Astrocyte of the spinal cord (primary cell): ENCODE measurements around the gene RHBDL1.

Source experiments
- DNase-seq: peaks from one replicate; pipeline ENCODE4 v3.0.0; 2011; ENCODE audit warnings: low read depth, low spot score
- H3K4me3 ChIP-seq: 2 replicates; pipeline ENCODE4 v1.5.1; 2011; ENCODE audit warnings: low read depth, mild to moderate bottlenecking, low read length, moderate library complexity
- CTCF ChIP-seq: IDR thresholded peaks from 2 replicates; pipeline ENCODE4 v1.5.1; 2012; ENCODE audit warnings: low read depth, mild to moderate bottlenecking, low read length, inconsistent platforms
- in situ Hi-C: cut with HindIII; loops from 2 replicates; pipeline ENCODE4 v1.10.0; 2017; ENCODE audit warnings: low sequenced_read_pairs

Gene RHBDL1

DNA sequence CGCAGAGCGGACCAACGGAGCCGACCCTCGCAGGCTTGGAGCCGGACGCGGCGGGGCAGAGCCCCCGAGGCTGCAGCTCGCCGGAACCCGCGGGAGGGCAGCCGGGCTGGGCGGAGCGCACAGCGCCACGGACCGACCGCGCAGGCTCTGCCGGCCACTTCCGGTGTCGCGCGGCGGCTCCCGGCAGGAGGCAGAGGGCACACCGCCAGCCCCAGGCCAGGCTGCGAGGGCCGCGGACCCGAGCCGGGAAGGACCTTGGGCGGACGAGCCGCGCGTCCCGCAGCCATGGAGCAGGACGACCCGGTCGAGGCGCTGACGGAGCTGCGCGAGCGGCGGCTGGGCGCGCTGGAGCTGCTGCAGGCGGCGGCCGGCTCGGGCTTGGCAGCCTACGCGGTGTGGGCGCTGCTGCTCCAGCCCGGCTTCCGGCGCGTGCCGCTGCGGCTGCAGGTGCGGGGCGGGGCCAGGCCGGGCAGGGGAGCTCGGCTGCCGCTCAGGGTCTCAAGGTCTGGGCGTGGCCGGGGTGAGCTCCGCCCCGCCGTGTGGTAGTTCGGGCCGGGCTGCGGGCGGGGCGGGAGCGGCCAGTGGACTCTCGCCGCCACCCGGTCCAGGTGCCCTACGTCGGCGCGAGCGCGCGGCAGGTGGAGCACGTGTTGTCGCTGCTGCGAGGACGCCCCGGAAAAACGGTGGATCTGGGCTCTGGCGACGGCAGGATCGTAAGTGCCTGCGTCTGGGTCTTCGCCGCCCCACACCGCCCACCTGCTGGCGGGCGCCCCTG is 45.7 kb downstream of the RHBDL1 start, which contains the start of gene ANTKMT:
TSS of gene ANTKMT (plus strand) at position 157 of the 775 bp plus-strand sequence. CDS start at position 286, 129 bp downstream.
- no peak for TF ChIP-seq CTCF
- H3K4me3 ChIP-seq: peak within 1 kb of the TSS; percentile 65
- peak; percentile 65 for DNase-seq
- in situ Hi-C loops: no loop called here

DNA sequence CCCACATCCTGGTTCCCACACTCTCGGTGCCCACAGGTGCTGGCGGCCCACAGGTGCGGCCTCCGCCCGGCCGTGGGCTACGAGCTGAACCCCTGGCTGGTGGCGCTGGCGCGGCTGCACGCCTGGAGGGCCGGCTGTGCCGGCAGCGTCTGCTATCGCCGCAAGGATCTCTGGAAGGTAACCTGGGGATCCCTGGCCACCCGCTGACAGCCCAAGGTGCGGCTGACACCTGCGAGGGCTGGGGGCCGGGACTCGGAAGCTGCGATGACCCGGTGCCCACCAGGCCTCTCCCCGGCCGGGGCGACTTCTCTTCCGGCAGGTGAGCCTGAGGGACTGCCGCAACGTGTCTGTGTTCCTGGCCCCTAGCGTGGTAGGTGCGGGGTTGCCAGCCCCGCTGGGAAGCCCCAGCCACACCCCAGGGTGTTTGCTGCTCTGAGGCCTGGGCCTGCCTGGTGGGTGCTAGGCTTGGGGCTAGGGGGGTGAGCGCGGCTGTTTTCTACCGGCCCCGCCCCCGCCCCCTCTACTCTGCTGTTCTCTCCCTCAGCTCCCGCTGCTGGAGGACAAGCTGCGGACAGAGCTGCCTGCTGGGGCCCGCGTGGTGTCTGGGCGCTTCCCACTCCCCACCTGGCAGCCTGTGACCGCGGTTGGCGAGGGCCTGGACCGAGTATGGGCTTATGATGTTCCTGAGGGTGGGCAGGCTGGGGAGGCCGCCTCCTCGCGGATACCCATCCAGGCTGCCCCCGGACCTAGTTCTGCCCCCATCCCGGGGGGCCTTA is 46.5 kb downstream of the RHBDL1 start:
- TF ChIP-seq CTCF: no peak
- in situ Hi-C loops: no loop called here
- H3K4me3 ChIP-seq: peak overlapping the region; percentile 65
- no peak for DNase-seq

DNA sequence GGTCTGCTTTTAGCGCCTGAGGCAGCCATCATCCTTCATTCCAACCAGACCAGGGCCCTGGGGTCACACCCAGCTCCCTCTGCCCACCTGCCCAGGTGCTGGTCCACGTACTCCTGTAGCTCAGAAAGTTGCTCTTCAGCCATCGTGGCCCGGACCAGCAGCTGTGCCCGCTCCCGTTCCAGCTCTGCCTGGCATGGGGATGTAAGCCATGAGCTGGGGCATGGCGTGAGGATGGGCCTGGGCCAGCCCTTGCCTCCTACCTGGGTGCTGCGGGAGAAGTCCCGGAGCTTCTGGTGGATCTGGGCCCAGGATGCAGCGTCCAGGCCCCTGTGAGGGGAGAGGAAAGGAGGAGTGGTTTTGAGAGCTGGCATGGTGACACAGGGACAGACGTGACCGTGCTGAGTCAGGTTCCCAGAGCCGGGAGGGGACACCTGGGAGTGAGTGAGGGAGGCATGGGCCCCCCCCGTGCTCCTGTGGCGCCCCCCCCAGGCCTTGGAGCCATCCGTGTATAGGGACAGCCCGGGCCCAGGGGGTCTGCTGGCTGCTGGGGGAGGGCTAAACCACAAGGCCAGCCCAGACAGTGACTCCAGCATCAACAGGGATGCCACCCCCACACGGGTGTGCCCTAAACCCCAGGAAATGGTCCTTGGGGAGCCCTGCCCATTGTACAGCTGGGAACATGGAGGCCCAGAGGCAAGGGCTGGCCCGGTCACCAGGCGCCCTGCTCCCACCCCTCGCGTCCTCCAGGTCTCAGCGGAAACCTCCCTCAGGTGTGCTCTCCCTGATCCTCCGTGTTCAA is 47.6 kb downstream of the RHBDL1 start:
- no peak overlapping the region for H3K4me3 ChIP-seq
- TF ChIP-seq CTCF: no peak
- DNase-seq: no peak
- in situ Hi-C loops: no loop called here

DNA sequence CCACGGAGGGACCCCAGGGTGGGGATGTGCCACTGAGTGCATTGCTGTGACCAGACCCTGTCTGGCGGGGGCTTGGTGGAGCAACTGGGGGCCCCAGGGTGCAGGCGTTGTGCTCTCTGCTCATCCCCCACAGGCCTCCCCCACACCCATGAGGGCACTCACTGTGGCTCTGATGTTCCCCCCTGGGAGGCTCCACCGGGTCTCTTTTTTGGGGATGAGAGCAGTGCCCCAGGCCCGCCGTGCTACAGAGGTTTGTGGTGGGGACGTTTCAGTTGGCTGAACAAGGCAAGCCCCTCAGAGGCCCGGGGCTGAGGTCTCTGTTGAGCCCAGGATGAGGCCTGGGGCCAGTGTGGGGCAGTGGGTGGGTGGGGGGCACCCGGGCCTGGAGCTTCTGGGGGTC is 48.2 kb downstream of the RHBDL1 start:
- no peak overlapping the region for H3K4me3 ChIP-seq

GRCh38 chr16:724188-725040 is 48.9 kb downstream of the RHBDL1 start:
- in situ Hi-C loops: no loop called here
- no peak for DNase-seq
- TF ChIP-seq CTCF: no peak
- H3K4me3 ChIP-seq: no peak overlapping the region

More for the DNA sequence above, 48.2 kb downstream of the RHBDL1 start:
- DNase-seq: no peak
- in situ Hi-C loops: no loop called here
- TF ChIP-seq CTCF: no peak
